IMR-90 (cell line): Measurements from ENCODE around the gene ARMCX4. TPM values are rescaled to one million over a fixed set of nuclear protein-coding genes. Genes with fewer than 3 reads are reported as not detected.

Experiments
- ATAC-seq: fragments of 200-7000 bp; cut with Tn5 transposase; 2 replicates; pipeline ENCODE4 v1.9.1; 2020; ENCODE audit warnings: low read depth, mild to moderate bottlenecking, moderate library complexity
- BruUV-seq: library from RNA; stranded (reverse); fragments of 400-500 nt; replicated peaks from 2 replicates; lab custom pipeline; 2021; lab: Mats Ljungman, UMichigan
- CTCF ChIA-PET: fragments of 300-600 bp; formaldehyde crosslinking; extraction: SDS; loops from one replicate; lab custom pipeline; 2021; ENCODE audit warnings: antibody characterized with exemption; lab: Yijun Ruan, JAX
- POLR2A ChIA-PET: fragments of 300-600 bp; sonication (Branson Sonifier 250); formaldehyde crosslinking; loops from one replicate; lab custom pipeline; 2022; ENCODE audit warnings: antibody characterized with exemption; ENCODE audit not compliant: unreplicated experiment; lab: Charles Lee
- DNase-seq: peaks from one replicate; pipeline ENCODE4 v3.0.0; 2013
- H2AFZ ChIP-seq: replicated peaks from 2 replicates; pipeline ENCODE3; 2013; ENCODE audit warnings: low read length, mild to moderate bottlenecking; ENCODE audit not compliant: poor library complexity
- H2AK5ac ChIP-seq: 2 replicates; pipeline ENCODE4 v1.6.1; 2013; ENCODE audit warnings: low read depth, low read length, inconsistent platforms
- H2AK9ac ChIP-seq: replicated peaks from 2 replicates; pipeline ENCODE3; 2013; ENCODE audit warnings: mild to moderate bottlenecking, low read depth, low read length, moderate library complexity; ENCODE audit not compliant: poor library complexity
- H2BK120ac ChIP-seq: 2 replicates; pipeline ENCODE4 v1.6.1; 2013; ENCODE audit warnings: low read depth, low read length, inconsistent platforms
- H2BK15ac ChIP-seq: 3 replicates; pipeline ENCODE4 v1.6.1; 2013; ENCODE audit warnings: low read depth, low read length, inconsistent platforms
- H2BK20ac ChIP-seq: 2 replicates; pipeline ENCODE4 v1.6.1; 2013; ENCODE audit warnings: low read depth, mild to moderate bottlenecking, inconsistent platforms, low read length, moderate library complexity
- H2BK5ac ChIP-seq: 2 replicates; pipeline ENCODE4 v1.6.1; 2013; ENCODE audit warnings: mild to moderate bottlenecking, low read depth, low read length, inconsistent platforms; ENCODE audit not compliant: poor library complexity, severe bottlenecking
- H3K14ac ChIP-seq: replicated peaks from 2 replicates; pipeline ENCODE4 v1.6.1; 2013; ENCODE audit warnings: low read depth, low read length, inconsistent platforms
- H3K18ac ChIP-seq: 2 replicates; pipeline ENCODE4 v1.6.1; 2013; ENCODE audit warnings: low read depth, low read length, control low read depth
- H3K23ac ChIP-seq: 2 replicates; pipeline ENCODE4 v1.6.1; 2013; ENCODE audit warnings: low read depth, low read length, inconsistent platforms
- H3K27ac ChIP-seq: 2 replicates; pipeline ENCODE4 v1.5.1; 2013; ENCODE audit warnings: mild to moderate bottlenecking, control low read depth, low read length; ENCODE audit not compliant: insufficient read depth
- H3K27me3 ChIP-seq: 2 replicates; pipeline ENCODE4 v1.6.1; 2013; ENCODE audit warnings: low read length; ENCODE audit not compliant: control insufficient read depth, insufficient read depth
- H3K36me3 ChIP-seq: 2 replicates; pipeline ENCODE4 v1.6.1; 2013; ENCODE audit warnings: low read length, mixed read lengths; ENCODE audit not compliant: control insufficient read depth, insufficient read depth
- H3K4ac ChIP-seq: 2 replicates; pipeline ENCODE4 v1.6.1; 2013; ENCODE audit warnings: low read depth, low read length, inconsistent platforms
- H3K4me1 ChIP-seq: 2 replicates; pipeline ENCODE4 v1.6.1; 2013; ENCODE audit warnings: low read length, mixed read lengths; ENCODE audit not compliant: control insufficient read depth, insufficient read depth
- H3K4me2 ChIP-seq: 2 replicates; pipeline ENCODE4 v1.6.1; 2013; ENCODE audit warnings: low read depth, mild to moderate bottlenecking, control low read depth, low read length, moderate library complexity
- H3K4me3 ChIP-seq: 2 replicates; pipeline ENCODE4 v1.5.1; 2013; ENCODE audit warnings: low read depth, mild to moderate bottlenecking, control low read depth, low read length, moderate library complexity; ENCODE audit not compliant: insufficient read depth
- H3K56ac ChIP-seq: 2 replicates; pipeline ENCODE4 v1.6.1; 2013; ENCODE audit warnings: low read length, inconsistent platforms; ENCODE audit not compliant: insufficient read depth; ENCODE audit errors: extremely low read depth
- H3K79me1 ChIP-seq, 2 experiments: 2 replicates each; pipeline ENCODE4 v1.6.1; 2013; ENCODE audit warnings: low read length in 2 of 2, inconsistent platforms in 1 of 2, low read depth in 1 of 2
- H3K9ac ChIP-seq: 2 replicates; pipeline ENCODE4 v1.6.1; 2013; ENCODE audit warnings: low read depth, low read length, control low read depth
- H3K9me1 ChIP-seq: 2 replicates; pipeline ENCODE4 v1.6.1; 2013; ENCODE audit warnings: low read length, inconsistent platforms; ENCODE audit not compliant: insufficient read depth
- H3K9me3 ChIP-seq: 2 replicates; pipeline ENCODE4 v1.6.1; 2013; ENCODE audit warnings: low read length; ENCODE audit not compliant: control insufficient read depth, insufficient read depth
- H4K20me1 ChIP-seq: 2 replicates; pipeline ENCODE4 v1.6.1; 2013; ENCODE audit warnings: low read length, inconsistent platforms; ENCODE audit not compliant: insufficient read depth
- H4K5ac ChIP-seq: 2 replicates; pipeline ENCODE4 v1.6.1; 2013; ENCODE audit warnings: mild to moderate bottlenecking, low read depth, low read length, control low read depth
- H4K8ac ChIP-seq, 2 experiments: 2 replicates each; pipeline ENCODE4 v1.6.1; 2013; ENCODE audit warnings: low read depth in 2 of 2, low read length in 2 of 2, control low read depth in 1 of 2, inconsistent platforms in 1 of 2
- H4K91ac ChIP-seq: 2 replicates; pipeline ENCODE4 v1.6.1; 2013; ENCODE audit warnings: low read depth, low read length, inconsistent platforms; ENCODE audit not compliant: insufficient read depth
- CHD1 ChIP-seq: IDR thresholded peaks from 2 replicates; pipeline ENCODE4 v1.6.1; 2012; ENCODE audit warnings: low read depth, low read length, improper control_type of control experiment
- CTCF ChIP-seq: conservative IDR thresholded peaks from 2 replicates; pipeline ENCODE4 v1.5.1; 2012; ENCODE audit warnings: mild to moderate bottlenecking, low read depth, low read length, improper control_type of control experiment
- MAFK ChIP-seq: IDR thresholded peaks from 2 replicates; pipeline ENCODE4 v1.6.1; 2012; ENCODE audit warnings: low read depth, low read length, improper control_type of control experiment
- MAZ ChIP-seq: IDR thresholded peaks from 2 replicates; pipeline ENCODE4 v1.6.1; 2012; ENCODE audit warnings: low read depth, mild to moderate bottlenecking, low read length, improper control_type of control experiment, moderate library complexity, borderline replicate concordance
- RAD21 ChIP-seq: IDR thresholded peaks from 2 replicates; pipeline ENCODE4 v1.6.1; 2012; ENCODE audit warnings: low read length, improper control_type of control experiment
- RCOR1 ChIP-seq: IDR thresholded peaks from 2 replicates; pipeline ENCODE4 v1.6.1; 2012; ENCODE audit warnings: mild to moderate bottlenecking, low read length, improper control_type of control experiment; ENCODE audit not compliant: insufficient replicate concordance
- SMC3 ChIP-seq: fragments of 150-350 bp; IDR thresholded peaks from 2 replicates; pipeline ENCODE4 v1.6.1; 2016; ENCODE audit warnings: low read depth, mild to moderate bottlenecking, antibody characterized with exemption, low read length, moderate library complexity
- WGBS, 2 experiments: methylation state at CpG; one replicate each; pipeline versions ENCODE4 v1.1.5 to v1.1.7; 2013; ENCODE audit warnings: missing lambda C conversion rate in 2 of 2; ENCODE audit not compliant: insufficient read length in 1 of 2; ENCODE audit errors: extremely low coverage in 2 of 2; 5-methylcytosine and 5-hydroxymethylcytosine counted together
- dilution Hi-C: fragments of 300-500 bp; cut with HindIII; formaldehyde crosslinking; loops from one replicate; pipeline ENCODE4 v1.14.3; 2018; ENCODE audit warnings: low sequenced_read_pairs; ENCODE audit not compliant: unreplicated experiment
- in situ Hi-C: fragments of 300-500 bp; cut with MboI; formaldehyde crosslinking; loops from 3 replicates; pipeline ENCODE4 v1.14.3; 2019; ENCODE audit warnings: low sequenced_read_pairs, inconsistent platforms, mixed read lengths
- intact Hi-C: fragments of 100-400 bp; cut with micrococcal nuclease; formaldehyde crosslinking; loops from 2 replicates; pipeline ENCODE4 v1.10.0; 2022
- polyA plus RNA-seq, 3 experiments: library from polyadenylated mRNA; depleted of rRNA; stranded (reverse); fragments of >200 nt; gene quantifications; 2 replicates each; pipeline ENCODE4 v1.2.3, GENCODE V29; 2012; ENCODE audit warnings: low replicate concordance in 1 of 3
- total RNA-seq: library from RNA; depleted of rRNA; stranded (reverse); fragments of >200 nt; gene quantifications from 2 replicates; pipeline ENCODE4 v1.2.3, GENCODE V29; 2012

ARMCX4 gene
- total and polyA plus RNA-seq, 2 of the 4 experiments (the other 2 are of a cell fraction): 2.3 to 4.2 TPM

DNA sequence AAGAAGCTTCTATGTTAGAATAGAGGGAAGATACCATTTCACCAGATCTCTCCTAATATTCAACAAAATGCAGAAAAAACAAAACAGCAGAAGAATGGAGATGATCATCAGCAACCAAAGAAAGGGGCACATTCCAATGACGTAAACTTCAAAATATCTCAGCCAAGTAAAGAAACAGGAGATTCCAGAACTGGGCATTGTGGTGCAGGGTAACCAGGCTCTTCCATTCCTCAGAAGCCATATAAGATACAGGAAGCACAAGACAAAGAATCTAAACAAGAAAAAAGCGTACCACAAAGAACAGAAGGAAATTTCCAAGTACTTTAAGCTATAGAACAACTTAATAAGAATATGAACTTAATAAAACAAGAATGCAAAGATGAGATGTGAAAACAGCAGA is 6.9 kb upstream of the ARMCX4 start:
- H4K91ac ChIP-seq: no peak overlapping the region
- H4K8ac ChIP-seq: no peak overlapping the region
- TF ChIP-seq MAZ (no peak), MAFK (no peak), RAD21 (no peak), CHD1 (no peak), RCOR1 (no peak), SMC3 (no peak), CTCF (no peak)
- BruUV-seq: no TSS peak
- POLR2A ChIA-PET: no interaction called here
- no peak overlapping the region for H2AFZ ChIP-seq
- no peak overlapping the region for H2AK9ac ChIP-seq
- no peaks in the 10 kb centered on the region for H3K36me3 ChIP-seq
- no peak overlapping the region for H2AK5ac ChIP-seq
- H3K27ac ChIP-seq: no peak overlapping the region
- no peak for ATAC-seq
- H3K4ac ChIP-seq: no peak overlapping the region
- no peak overlapping the region for H2BK120ac ChIP-seq
- WGBS, 2 experiments: no CpG with 5 or more reads among the region's 2 CpGs
- H3K23ac ChIP-seq: no peak overlapping the region
- H4K20me1 ChIP-seq: no peaks in the 10 kb centered on the region
- H4K5ac ChIP-seq: no peak overlapping the region
- H3K56ac ChIP-seq: no peak overlapping the region
- no peak overlapping the region for H2BK5ac ChIP-seq
- no peaks in the 10 kb centered on the region for H3K79me1 ChIP-seq
- no peak overlapping the region for H2BK15ac ChIP-seq
- in situ Hi-C loops: no loop called here
- intact Hi-C loops: no loop called here
- no peaks in the 10 kb centered on the region for H3K9me3 ChIP-seq
- no peak overlapping the region for H3K4me3 ChIP-seq
- CTCF ChIA-PET: no interaction called here
- DNase-seq: no peak
- H2BK20ac ChIP-seq: no peak overlapping the region
- no peak overlapping the region for H3K14ac ChIP-seq
- dilution Hi-C loops: no loop called here
- no peaks in the 10 kb centered on the region for H3K9me1 ChIP-seq
- H3K9ac ChIP-seq: no peak overlapping the region
- H3K4me1 ChIP-seq: no peaks in the 10 kb centered on the region
- H3K4me2 ChIP-seq: no peak overlapping the region
- no peak overlapping the region for H3K18ac ChIP-seq
- H3K27me3 ChIP-seq: no peaks in the 10 kb centered on the region; the same call in 1 of the 2 replicates
